H1 (cell line): ENCODE results near the gene HLTF. TPM values are rescaled to one million over a fixed set of nuclear protein-coding genes. Genes with fewer than 3 reads are reported as not detected.

Experiments used
- FOSL1 ChIP-seq: IDR thresholded peaks from 2 replicates; pipeline ENCODE4 v1.6.1; 2011; ENCODE audit warnings: mild to moderate bottlenecking, low read depth, low read length, moderate library complexity; ENCODE audit not compliant: insufficient read depth
- MAFK ChIP-seq: IDR thresholded peaks from 2 replicates; pipeline ENCODE4 v1.6.1; 2012; ENCODE audit warnings: low read depth, mild to moderate bottlenecking, improper control_type of control experiment, low read length
- RXRA ChIP-seq: IDR thresholded peaks from 2 replicates; pipeline ENCODE4 v1.6.1; 2011; ENCODE audit warnings: low read depth, mild to moderate bottlenecking, low read length, moderate library complexity; ENCODE audit not compliant: insufficient read depth
- SIX5 ChIP-seq: IDR thresholded peaks from 2 replicates; pipeline ENCODE4 v1.6.1; 2011; ENCODE audit warnings: mild to moderate bottlenecking, low read depth, low read length
- polyA plus RNA-seq, 7 experiments: library from polyadenylated mRNA; depleted of rRNA in 3 of 7; stranded (reverse) in 5 of 7; unstranded in 2 of 7; fragments of >200 nt in 5 of 7; fragments of 200-250 nt in 2 of 7; gene quantifications; 1 replicate in 5 of 7; 2 replicates in 1 of 7; 4 replicates in 1 of 7; pipeline versions ENCODE4 v1.2.1 to v1.2.3, GENCODE V29; 2011 to 2013; ENCODE audit warnings: missing spikeins in 2 of 7, mixed read lengths in 2 of 7
- total RNA-seq: library from RNA; stranded (reverse); fragmentation: NEBNext Ultra II Directional; extraction: Animal tissue kit (Norgen Biotek cat#: 25700); gene quantifications from 2 replicates; pipeline ENCODE4 v1.2.1, GENCODE V29; 2021
- TF ChIP-seq, protein P1 (sequence below): IDR thresholded peaks from 2 replicates; pipeline ENCODE4 v1.6.1; 2011; ENCODE audit warnings: low read depth, mild to moderate bottlenecking, low read length; ENCODE audit not compliant: insufficient read depth
- TF ChIP-seq, protein P2 (sequence below): fragments of 300-600 bp; sonication (generic); IDR thresholded peaks from 2 replicates; pipeline ENCODE4 v1.7.1; 2012; ENCODE audit warnings: low read length, moderate library complexity, mild to moderate bottlenecking, inconsistent platforms; ENCODE audit not compliant: insufficient replicate concordance

Gene HLTF
- total and polyA plus RNA-seq, 2 of the 8 experiments (the other 6 are each of a cell fraction or from before 2014, with no cell fraction given), result 18.1 to 60.3 TPM

GRCh38 chr3:149026718-149027117, 59.6 kb downstream of the HLTF start (continued):
- TF ChIP-seq FOSL1 (no peak), SIX5 (no peak), RXRA (no peak), MAFK (no peak)
- TF ChIP-seq, protein P1, sequence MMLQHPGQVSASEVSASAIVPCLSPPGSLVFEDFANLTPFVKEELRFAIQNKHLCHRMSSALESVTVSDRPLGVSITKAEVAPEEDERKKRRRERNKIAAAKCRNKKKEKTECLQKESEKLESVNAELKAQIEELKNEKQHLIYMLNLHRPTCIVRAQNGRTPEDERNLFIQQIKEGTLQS, result no peak
- TF ChIP-seq, protein P2, sequence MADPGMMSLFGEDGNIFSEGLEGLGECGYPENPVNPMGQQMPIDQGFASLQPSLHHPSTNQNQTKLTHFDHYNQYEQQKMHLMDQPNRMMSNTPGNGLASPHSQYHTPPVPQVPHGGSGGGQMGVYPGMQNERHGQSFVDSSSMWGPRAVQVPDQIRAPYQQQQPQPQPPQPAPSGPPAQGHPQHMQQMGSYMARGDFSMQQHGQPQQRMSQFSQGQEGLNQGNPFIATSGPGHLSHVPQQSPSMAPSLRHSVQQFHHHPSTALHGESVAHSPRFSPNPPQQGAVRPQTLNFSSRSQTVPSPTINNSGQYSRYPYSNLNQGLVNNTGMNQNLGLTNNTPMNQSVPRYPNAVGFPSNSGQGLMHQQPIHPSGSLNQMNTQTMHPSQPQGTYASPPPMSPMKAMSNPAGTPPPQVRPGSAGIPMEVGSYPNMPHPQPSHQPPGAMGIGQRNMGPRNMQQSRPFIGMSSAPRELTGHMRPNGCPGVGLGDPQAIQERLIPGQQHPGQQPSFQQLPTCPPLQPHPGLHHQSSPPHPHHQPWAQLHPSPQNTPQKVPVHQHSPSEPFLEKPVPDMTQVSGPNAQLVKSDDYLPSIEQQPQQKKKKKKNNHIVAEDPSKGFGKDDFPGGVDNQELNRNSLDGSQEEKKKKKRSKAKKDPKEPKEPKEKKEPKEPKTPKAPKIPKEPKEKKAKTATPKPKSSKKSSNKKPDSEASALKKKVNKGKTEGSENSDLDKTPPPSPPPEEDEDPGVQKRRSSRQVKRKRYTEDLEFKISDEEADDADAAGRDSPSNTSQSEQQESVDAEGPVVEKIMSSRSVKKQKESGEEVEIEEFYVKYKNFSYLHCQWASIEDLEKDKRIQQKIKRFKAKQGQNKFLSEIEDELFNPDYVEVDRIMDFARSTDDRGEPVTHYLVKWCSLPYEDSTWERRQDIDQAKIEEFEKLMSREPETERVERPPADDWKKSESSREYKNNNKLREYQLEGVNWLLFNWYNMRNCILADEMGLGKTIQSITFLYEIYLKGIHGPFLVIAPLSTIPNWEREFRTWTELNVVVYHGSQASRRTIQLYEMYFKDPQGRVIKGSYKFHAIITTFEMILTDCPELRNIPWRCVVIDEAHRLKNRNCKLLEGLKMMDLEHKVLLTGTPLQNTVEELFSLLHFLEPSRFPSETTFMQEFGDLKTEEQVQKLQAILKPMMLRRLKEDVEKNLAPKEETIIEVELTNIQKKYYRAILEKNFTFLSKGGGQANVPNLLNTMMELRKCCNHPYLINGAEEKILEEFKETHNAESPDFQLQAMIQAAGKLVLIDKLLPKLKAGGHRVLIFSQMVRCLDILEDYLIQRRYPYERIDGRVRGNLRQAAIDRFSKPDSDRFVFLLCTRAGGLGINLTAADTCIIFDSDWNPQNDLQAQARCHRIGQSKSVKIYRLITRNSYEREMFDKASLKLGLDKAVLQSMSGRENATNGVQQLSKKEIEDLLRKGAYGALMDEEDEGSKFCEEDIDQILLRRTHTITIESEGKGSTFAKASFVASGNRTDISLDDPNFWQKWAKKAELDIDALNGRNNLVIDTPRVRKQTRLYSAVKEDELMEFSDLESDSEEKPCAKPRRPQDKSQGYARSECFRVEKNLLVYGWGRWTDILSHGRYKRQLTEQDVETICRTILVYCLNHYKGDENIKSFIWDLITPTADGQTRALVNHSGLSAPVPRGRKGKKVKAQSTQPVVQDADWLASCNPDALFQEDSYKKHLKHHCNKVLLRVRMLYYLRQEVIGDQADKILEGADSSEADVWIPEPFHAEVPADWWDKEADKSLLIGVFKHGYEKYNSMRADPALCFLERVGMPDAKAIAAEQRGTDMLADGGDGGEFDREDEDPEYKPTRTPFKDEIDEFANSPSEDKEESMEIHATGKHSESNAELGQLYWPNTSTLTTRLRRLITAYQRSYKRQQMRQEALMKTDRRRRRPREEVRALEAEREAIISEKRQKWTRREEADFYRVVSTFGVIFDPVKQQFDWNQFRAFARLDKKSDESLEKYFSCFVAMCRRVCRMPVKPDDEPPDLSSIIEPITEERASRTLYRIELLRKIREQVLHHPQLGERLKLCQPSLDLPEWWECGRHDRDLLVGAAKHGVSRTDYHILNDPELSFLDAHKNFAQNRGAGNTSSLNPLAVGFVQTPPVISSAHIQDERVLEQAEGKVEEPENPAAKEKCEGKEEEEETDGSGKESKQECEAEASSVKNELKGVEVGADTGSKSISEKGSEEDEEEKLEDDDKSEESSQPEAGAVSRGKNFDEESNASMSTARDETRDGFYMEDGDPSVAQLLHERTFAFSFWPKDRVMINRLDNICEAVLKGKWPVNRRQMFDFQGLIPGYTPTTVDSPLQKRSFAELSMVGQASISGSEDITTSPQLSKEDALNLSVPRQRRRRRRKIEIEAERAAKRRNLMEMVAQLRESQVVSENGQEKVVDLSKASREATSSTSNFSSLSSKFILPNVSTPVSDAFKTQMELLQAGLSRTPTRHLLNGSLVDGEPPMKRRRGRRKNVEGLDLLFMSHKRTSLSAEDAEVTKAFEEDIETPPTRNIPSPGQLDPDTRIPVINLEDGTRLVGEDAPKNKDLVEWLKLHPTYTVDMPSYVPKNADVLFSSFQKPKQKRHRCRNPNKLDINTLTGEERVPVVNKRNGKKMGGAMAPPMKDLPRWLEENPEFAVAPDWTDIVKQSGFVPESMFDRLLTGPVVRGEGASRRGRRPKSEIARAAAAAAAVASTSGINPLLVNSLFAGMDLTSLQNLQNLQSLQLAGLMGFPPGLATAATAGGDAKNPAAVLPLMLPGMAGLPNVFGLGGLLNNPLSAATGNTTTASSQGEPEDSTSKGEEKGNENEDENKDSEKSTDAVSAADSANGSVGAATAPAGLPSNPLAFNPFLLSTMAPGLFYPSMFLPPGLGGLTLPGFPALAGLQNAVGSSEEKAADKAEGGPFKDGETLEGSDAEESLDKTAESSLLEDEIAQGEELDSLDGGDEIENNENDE, result no peak
